Midbrain (tissue), 1 donor: ENCODE results near the gene ZNF474.

Source experiments
- DNase-seq: peaks from one replicate; lab custom pipeline; 2025; lab: John Stamatoyannopoulos, UW

Gene ZNF474

DNA sequence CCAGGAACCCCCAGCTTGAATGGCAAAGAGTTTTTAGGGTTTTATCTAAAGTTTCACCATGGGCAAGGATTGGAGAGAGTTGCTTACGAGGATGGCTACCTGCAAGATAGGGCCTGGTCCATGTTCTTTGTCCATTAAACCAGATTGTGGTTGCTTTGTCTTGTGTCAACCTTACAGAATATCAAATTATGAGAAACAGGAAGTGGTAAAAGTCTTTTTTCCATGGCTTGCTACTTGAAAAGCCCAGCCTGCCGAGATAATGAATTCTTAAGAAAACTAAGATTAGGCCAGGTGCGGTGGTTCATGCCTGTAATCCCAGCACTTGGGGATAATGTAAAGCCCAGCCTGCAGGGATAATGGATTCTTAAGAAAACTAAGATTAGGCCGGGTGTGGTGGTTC is 24.4 kb downstream of the ZNF474 start:
- DNase-seq = no peak

DNA sequence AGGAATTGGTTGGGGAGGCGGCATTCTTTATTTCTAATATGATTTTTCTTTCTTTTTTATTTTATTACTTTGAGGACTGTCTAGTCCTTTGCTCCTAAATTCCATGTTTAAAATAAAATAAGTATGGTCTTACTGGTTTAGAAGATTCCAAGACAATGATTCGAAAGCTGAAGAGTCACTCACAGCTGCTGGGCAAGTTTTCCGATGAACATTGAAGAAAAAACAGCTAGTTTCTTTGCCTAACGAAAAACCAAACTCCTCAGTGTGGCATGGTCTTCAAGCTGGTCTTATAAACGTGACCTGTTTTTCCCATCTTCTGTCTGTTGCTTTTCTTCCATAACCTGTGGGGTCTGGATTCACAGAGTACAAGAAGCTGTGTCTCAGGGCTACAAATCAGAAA is 25.1 kb downstream of the ZNF474 start:
- no peak for DNase-seq

DNA sequence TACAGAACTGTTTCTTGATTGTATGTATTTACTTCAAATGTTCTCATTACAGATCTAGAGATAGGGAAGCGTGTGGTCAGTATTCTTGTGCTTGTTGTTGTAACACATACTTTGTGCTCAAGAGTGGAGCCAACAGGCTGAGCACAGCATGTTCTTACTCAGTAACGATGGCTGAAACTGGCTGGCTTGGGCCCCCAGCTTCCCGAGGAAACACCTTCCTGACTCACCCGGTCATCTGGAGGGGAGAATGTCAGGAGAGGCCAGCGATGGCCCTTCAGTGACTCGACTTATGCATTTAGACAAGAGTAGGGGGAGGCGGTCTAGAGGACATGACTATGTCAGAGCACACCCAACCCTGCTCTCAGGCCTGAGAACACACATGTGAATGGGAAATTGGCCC is 25.6 kb downstream of the ZNF474 start:
- no peak for DNase-seq

DNA sequence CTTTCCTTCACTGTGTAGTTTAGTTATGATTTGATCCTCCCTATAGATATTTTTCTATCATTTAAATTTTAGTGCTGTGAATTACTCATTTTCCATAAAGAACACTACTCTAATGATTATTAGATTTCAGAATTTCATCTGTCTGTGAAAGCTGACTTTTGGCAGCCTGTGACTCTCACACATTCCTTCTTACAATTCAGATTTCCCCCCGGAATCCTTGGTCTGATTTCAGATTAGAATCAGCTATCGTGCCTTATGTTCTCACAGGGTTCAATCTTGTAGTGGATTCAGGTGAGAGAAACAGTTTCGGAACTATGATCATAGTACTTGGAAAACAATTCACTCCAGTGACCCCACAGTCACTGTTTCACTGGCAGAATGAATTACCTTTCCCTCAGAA is 26.2 kb downstream of the ZNF474 start:
- DNase-seq = no peak

DNA sequence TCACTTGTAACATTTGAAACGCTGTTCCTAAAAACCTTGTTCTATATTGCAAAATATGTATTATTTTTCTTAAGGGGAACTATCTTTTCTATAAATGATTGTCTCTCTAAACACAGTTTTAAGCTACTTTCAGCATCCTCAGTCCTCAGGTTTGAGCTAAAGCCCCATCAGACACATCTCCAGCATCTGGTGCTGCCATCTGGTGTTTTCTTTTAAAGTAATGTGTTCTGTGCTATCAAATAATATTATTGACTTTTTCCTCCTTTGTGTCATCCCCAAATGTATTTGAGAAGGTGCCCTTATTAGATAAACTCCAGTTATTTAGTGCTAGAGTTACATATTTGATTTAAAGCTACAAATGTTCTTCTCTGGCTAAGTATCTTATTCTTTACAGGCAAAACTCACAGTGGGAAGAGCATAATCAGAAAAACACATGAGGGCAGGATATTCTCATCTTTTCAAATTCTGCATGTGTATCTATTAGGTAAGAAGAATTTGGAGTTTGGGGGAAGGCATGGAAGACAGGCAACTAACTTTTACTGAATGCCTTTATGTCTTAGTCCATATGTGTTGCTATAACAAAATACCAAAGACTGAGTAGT is 27.5 kb downstream of the ZNF474 start:
- DNase-seq = peak; percentile 44

DNA sequence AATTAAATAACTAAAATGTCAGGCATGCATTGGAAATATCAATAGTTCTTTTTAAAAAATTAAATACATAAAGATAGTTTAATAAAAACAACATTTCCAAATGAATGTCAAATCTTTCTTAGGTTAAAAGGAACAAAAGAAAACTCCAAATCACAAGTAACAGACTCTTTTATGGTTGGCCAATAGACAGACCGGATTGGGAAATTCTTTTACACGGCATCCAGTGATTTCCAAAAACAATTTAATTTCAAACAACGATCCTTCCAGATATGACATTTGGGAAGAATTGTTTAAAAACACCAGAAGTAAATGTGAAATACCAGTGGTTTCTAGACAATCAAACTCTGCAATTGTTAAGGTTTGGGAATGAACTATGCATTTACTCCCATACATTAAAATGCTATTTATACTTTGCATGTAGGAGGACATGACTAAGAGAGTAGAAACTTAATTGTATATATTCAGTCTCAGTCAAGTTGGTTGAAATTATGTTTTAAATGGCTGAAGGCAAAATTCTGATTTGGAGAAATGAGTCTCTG is 32.8 kb downstream of the ZNF474 start:
- DNase-seq = no peak

DNA sequence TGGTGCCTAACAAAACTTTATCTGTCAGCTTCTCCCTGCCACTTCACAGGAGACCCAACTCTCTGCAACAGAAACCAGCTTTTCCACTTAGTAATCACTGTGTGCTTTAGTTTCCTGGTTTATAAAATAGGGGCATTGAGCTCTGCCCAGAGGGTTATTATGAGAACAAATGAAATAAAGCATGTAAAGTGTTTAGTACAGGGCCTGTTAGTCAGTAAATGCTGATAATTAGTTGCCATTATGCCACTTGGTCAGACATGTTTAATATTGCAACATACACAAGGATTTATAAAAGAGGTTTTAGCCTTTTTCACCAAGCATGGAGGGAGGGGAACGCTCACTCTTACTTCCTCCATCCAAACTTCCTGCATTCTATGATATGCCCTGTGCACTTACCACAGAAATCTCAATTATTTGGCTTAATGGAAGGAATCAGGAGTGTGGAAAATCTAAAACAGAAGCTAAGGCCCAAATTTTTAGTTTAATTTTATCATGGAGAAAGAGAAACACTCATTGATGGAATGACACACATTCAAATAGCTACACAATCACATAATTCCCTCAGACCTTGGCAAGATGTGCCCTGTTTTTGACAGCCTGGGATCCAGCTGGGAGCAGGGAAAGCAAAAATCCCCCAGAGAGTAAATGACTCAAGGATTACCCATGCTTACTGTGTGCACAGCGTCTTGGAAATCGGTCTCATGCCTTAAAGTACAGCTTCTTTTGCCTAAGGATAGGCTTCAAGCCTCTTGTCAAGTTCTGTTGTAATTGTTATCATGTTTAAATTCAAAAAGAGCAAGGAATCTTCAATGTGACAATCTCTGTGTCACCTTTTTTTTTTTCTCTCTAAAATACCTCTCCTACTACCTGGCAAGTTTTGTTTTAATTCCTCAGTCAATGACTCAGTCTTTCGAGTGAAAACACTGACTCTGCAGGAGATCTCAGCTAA is 34.0 kb downstream of the ZNF474 start:
- no peak for DNase-seq

DNA sequence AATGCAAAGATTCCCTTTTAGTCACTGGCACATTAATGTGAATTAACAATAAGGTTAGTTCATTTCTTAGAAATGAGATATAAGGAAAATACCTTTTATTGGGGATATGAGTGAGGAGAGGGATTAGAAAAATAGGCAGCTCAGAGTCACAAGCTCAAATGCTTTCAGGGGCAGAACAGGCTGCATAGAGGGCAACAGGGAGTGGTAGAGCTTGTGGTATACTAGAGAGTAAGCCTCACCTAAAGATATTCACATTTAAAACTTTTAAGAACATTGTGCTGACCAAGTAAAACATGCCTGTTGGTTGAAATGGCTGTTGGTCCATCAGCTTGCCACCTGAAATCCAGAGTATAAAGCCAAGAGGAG is 34.7 kb downstream of the ZNF474 start:
- no peak for DNase-seq

DNA sequence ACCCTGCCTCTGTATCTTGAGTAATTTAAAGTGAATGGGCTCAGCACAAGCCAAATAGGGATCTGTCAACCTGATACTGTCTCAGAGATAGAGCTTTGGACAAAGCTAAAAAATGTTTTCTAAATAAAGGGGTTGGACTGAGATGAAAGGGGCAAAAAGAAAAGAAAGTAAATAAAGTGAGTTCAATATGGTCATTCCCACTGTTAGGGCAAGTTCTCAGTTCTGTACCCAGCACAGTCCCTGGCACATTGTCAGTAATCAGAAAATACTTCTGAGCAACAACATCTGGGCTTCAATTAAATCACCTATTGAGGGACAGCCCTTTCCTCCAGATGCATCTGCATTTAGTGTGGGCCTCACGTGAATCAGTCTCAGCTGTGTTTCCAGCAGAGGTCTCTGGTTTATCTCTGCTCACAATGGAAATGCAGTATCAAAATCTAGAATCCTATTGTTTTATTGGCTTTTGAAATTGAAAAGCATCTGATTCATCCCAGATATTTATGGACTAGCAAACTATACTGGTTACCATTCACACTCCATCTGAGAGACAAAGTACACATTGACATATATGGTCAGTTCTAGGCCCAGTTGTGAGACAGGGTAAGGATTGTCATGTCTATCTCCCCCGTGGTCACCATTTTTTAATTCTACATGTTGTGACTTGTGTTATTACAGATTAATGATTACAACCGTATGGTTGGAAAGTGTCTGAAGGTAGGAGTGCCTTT is 35.6 kb downstream of the ZNF474 start:
- no peak for DNase-seq

DNA sequence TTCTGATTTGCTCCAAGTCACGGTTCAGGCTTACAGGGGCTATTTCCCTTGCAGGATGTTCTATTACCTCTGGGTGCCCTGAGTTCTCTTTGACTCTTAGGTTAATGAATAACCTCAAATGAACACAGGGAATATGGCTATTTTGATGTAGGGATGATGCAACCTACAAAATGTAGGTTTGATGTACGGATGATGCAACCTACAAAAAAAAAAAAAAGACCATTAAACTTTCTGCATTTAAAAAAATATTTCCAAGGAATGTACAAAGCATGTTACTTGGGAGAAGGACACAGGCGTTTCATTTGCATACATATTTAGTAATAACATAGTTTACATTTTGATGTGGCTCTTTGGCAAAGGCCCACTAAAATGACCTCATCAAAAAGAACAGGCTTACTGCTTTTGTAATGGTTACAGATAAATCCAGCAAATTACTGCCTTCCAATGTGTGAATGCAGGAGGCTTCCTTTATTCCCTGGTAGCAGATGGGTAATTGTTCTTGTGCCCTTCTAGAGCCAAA is 36.3 kb downstream of the ZNF474 start:
- DNase-seq = no peak

DNA sequence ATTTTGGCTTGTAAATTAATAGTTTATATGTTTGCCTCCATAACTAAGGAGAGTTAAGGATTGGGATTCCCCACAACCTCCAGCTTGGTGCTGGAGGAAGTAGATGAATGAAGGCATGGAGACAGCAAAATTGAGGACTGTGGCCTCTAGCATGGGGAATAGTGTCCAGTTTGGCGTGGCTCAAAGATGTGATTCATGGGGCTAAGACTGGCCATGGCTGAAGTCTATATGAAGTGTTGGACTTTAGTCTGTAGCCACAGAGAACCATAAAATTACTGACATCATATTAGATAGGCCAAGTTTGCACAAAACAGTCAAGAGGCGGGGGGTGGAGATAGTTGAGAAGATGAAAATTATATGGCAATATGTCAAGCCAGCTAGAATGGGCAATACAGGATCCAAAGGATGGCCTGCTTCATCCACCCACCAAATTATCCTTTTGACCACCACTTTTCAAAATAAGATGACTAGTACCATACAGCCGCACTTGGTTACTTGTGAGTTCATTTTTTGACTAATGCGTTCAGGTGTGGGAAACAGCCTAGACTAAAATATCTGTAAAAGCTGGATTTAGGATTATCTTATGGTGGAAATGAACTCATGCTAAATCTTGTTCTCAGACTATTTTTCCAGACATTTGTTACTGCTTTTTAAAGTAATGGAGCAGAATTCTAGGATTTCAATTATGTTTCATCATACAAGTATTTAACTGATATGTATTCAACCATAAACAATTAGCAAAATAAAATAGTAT is 40.2 kb downstream of the ZNF474 start:
- DNase-seq = no peak

DNA sequence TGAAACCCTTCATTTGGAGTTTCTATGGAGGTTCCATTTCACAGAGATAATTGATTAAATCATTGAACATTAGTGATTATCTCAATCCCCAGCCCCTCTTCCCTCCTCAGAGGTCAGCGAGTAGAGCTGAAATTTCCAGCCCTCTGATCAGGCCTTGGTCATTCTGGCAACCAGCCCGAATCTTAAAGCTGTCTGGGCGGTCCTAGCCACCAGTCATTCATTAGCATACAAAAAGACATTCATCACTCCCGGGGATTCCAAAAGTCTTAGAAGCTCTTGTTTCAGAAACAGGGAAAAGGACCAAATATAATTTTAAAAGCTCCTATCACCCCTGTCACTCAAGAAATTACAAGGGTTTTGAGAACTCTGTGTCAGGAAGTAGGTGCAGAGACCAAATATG is 41.3 kb downstream of the ZNF474 start:
- no peak for DNase-seq

DNA sequence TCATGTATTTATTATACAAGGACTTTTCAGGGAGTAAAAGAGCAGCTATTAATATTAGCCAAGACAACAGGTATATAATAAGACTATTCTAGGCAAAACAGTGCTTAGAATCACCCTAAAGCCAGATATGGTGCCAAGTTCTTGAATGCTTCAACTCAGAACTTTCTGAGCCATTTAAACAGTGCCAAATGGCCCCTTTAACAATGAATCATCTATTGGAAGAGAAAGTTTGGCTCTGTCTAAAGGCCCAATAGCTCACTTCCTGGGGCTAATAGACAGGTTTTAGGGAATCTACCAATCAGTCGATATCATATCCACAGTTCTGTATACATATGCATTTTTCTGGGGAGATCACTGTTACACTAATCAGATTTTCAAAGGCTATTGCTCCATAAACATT is 42.9 kb downstream of the ZNF474 start:
- DNase-seq = no peak

DNA sequence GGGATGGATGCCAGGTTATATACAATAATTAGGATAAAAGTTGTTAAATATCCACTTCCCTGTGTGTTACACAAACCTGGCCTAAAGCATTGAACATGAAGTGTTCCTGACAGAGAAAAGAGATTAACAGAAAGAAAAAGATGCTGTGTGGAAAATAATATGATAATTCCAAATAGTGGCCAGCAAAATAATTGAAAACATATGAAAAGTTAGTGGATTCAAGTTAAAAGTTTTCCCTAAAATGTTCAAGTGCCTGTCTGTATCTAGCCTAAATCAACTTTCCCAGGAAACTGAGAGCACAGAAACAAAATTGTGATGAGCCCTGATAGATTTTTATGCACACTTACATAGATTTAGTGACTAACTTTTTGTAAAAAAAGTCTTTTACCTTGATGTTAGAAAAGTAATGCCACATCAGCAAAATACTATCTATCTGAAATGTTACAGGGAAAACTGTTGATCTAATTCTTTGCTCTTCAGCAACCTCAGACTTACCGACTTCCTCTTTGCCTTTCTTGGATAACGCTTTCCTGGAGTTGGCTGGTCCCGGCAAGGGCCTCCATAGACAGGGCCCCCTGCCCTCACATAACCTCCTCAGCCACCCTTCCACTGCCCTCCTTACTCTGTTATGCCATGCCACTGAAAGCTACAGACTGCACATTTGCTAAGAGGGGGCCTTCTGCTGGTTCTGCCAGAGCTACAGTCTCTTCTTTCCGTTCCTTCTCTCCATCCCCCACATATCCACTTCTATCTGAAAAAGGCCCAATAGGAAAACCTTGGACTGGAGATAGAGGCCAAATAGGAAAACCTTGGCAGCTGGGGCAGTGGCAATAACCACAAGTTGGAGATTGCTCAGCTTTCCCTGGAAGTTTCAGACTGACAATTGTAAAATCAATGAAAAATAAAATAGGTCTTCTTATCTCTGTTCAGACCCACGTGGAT is 44.4 kb downstream of the ZNF474 start:
- no peak for DNase-seq

DNA sequence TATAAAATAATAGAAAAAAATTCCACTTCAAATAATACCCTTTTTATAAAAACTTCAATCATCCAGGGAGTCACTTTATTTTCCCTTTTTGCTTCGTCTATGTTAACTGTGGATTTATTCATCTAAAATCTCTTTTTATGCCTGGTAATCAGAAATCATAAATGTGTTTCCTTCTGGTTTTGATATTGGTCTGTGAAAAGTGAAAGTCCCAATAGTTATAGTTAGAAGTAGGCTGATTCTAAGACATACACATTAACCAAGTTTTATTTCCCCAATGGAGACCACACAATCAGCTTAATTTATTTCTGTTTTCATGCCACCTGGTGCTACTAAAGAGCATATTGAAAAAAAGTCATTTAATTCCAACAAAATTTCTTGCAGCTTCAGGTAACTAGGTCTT is 45.7 kb downstream of the ZNF474 start:
- DNase-seq = no peak

DNA sequence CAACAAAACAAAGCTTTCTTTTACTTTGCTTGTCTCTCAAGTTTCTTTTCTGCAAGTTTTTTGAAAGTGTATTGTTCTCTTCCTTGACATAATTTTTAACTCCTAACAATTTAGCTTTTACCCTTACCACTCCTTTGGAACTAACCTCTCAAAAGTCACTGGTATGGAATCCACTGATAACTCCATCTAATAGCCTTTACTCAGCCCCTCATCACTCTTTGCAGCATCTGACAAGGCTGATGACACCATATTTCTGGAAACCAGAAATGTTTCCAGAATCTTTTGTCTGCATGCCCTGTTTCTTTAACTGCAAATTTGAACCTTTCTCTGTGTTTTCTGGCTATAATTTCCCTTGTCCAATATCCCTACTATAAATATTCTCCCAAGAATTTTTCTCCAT is 46.5 kb downstream of the ZNF474 start:
- DNase-seq = no peak

DNA sequence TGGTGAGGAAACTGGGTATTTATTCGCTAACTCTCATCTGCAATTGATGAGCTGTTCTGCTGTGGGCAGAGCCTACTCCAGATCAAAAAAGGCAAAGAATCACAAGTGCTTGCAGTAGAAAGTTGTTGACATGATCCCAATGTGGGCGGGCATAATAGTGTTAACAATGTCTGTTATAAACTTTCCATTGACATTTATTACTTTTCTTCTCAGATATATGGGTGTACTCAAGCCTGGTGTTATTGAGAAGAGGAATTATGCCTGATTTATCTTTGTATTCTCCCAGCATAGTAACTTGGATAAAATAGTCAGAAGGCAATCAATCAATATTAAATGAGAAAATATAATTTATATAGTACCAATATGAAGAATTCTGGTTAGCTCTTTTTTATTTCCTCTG is 47.8 kb downstream of the ZNF474 start:
- no peak for DNase-seq

DNA sequence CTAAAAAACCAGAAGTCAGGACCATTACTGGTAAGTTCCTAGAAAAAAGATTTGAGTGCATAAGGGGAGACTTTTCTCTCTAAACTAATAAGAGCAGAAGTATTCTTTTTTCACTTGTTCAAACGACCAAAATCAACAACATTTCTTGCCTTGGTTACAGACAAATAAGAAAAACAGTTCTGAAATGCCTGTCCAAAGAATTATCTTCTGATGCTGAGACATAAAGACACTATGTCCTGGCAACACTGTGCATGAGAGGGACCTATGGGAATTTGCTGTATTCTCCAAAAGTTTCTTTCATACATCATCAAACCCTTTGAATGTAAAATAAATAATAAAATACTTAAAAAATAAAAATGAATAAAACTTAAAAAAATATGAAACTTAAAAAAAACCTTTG is 50.4 kb downstream of the ZNF474 start:
- no peak for DNase-seq

DNA sequence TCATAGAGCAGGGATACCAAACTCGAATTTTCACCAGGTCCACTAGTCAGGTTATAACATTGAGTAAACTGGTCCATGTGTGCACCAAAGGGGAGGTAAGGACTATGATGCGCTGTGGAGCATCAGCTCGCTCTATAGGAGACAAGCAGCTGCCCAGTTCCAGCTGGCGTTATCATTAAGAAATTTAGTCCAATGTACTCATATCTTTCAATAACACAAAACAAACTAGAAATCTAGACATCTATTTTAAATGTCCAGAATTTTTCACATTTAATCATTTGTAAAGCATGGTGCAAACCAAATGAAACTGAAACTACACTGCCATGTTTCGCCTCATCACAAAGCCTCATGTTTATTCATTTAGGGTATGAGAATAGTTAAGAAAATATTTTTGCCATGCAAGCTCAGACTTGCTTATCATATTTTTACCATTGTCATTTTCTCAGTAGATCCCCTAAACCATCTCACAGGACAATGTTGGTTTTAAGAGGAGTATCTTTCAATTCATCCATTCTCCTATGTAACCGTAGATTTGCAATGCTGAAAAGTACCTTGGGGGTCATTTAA is 50.9 kb downstream of the ZNF474 start:
- DNase-seq = no peak

DNA sequence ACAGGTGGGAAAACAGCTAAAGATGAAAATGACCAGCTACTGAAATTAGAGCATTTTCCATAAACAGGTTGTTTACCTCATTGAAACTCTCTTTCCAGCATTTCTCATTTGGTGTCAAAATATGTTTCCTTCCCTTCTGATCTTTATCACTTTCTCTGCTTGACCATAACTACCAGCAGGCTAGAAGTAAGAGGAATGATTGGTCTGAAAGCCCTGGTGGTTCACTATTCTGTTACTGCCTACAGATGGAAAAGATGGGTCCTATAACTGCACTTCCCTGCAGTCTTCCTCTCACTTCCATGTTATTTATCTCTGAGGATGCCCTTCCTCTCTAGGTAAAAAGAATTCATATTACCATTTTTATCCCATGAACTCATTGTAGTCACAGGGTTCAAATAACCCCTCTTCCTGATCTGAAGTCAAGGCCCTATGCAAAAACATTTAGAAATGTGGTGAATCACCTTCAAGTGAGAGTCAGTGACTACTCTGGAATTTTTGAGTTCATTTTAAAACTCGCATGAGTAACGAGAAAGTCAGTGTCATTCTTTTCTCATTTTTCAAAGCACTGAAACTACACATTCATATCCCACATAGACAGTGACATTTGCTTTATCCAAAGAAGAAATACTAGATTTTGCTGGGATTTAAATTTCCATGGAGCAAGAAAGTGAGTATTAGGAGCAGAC is 51.7 kb downstream of the ZNF474 start:
- no peak for DNase-seq
